AG04450 (cell line): Measurements from ENCODE around the gene CRADD. TPM values are rescaled to one million over a fixed set of nuclear protein-coding genes. Genes with fewer than 3 reads are reported as not detected.

ENCODE experiments used
- CTCF ChIA-PET: fragments of 300-600, 350-600 bp; formaldehyde crosslinking; extraction: SDS; loops from one replicate; lab custom pipeline; 2022; ENCODE audit warnings: antibody characterized with exemption, inconsistent platforms; lab: Charles Lee
- POLR2A ChIA-PET: fragments of 350-600 bp; formaldehyde crosslinking; extraction: SDS; loops from one replicate; lab custom pipeline; 2021; ENCODE audit warnings: antibody characterized with exemption, inconsistent platforms; lab: Yijun Ruan, JAX
- DNase-seq: peaks from one replicate; pipeline ENCODE4 v3.0.0-alpha.2; 2011; ENCODE audit warnings: low read depth, low spot score
- H3K27ac ChIP-seq: one replicate; pipeline ENCODE4 v1.5.1; 2012; ENCODE audit warnings: low read depth, low read length, control low read depth
- H3K27me3 ChIP-seq: one replicate; pipeline ENCODE4 v1.6.0; 2012; ENCODE audit warnings: low read length; ENCODE audit not compliant: control insufficient read depth, insufficient read depth
- H3K4me3 ChIP-seq: 2 replicates; pipeline ENCODE4 v1.5.1; 2011; ENCODE audit warnings: mild to moderate bottlenecking, low read depth, low read length, control low read depth
- H3K9me3 ChIP-seq: 2 replicates; pipeline ENCODE4 v1.5.1; 2012; ENCODE audit warnings: low read length; ENCODE audit not compliant: control insufficient read depth, insufficient read depth
- polyA plus RNA-seq: library from polyadenylated mRNA; depleted of rRNA; stranded (reverse); fragments of >200 nt; gene quantifications from 2 replicates; pipeline ENCODE4 v1.2.3, GENCODE V29; 2011
- TF ChIP-seq, protein P1 (sequence below): IDR thresholded peaks from 2 replicates; pipeline ENCODE4 v1.5.1; 2011; ENCODE audit warnings: low read depth, low read length, control low read depth, inconsistent platforms

CRADD gene
- polyA plus RNA-seq, 1 experiment = 8.8 TPM

DNA sequence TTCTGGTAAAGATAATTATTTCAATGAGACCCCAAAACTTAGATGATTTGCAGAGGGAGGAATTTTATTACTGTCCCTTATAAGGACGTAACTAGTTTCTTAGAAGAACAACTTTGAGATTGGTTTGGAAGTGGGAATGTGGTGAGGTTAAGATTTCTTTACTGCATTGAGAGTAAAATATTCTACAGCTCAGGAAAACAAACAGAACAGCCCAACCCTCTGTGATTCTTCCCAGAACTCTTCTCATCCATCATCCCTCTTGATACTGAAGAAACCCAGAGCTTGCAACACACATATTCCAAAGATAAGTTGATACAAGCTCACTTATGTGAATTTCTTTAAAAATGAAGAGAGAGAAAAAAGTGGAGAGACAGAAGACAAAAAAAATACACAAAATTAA is 234.2 kb downstream of the CRADD start:
- Histone ChIP-seq H3K9me3 (no peaks in the 10 kb centered on the region), H3K27ac (no peak overlapping the region), H3K27me3 (no peaks in the 10 kb centered on the region), H3K4me3 (no peak overlapping the region)
- DNase-seq = no peak
- ChIA-PET CTCF (interaction anchor here (1.0 to 2.8 kb wide), 2 partner anchors 164 to 191 kb away, joined by 3 to 7 read pairs; no protein-coding TSS in a partner anchor), POLR2A (no interaction called here)
- TF ChIP-seq, protein P1, sequence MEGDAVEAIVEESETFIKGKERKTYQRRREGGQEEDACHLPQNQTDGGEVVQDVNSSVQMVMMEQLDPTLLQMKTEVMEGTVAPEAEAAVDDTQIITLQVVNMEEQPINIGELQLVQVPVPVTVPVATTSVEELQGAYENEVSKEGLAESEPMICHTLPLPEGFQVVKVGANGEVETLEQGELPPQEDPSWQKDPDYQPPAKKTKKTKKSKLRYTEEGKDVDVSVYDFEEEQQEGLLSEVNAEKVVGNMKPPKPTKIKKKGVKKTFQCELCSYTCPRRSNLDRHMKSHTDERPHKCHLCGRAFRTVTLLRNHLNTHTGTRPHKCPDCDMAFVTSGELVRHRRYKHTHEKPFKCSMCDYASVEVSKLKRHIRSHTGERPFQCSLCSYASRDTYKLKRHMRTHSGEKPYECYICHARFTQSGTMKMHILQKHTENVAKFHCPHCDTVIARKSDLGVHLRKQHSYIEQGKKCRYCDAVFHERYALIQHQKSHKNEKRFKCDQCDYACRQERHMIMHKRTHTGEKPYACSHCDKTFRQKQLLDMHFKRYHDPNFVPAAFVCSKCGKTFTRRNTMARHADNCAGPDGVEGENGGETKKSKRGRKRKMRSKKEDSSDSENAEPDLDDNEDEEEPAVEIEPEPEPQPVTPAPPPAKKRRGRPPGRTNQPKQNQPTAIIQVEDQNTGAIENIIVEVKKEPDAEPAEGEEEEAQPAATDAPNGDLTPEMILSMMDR = no peak

DNA sequence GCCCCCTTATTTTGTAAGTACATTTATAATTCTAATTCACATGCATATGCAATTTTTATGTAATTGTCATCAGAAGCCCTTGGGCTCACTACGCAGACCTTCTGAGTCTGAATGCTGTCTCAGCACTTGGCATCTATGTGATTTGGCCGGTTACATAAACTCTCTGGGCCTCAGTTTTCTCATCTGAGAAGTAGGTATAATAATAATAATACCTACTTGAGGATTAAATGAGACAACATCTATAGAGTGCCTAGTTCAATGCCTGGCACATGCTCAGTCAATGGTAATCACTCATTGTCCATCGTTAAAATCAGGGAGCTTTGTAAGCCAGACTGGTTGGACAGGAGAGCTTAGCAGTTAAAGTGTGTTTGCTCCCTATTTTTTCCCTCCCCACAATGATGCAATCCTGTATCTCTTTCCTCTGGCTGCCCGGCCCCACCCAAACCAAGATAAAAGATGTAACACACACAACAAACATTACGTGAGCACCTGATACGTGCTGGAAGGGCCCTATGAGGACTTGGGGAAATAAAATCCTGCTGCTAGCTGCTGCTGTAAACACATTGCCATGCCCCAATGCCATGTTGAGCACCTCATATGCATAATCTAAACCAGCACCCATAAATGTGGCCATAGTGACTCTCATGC is 235.0 kb downstream of the CRADD start:
- ChIA-PET CTCF (interaction anchor here (1.0 to 2.8 kb wide), 2 partner anchors 163 to 190 kb away, joined by 3 to 7 read pairs; no protein-coding TSS in a partner anchor), POLR2A (no interaction called here)
- DNase-seq = no peak
- Histone ChIP-seq H3K9me3 (no peaks in the 10 kb centered on the region), H3K27ac (no peak overlapping the region), H3K4me3 (no peak overlapping the region), H3K27me3 (no peaks in the 10 kb centered on the region)
- TF ChIP-seq, protein P1 = no peak

DNA sequence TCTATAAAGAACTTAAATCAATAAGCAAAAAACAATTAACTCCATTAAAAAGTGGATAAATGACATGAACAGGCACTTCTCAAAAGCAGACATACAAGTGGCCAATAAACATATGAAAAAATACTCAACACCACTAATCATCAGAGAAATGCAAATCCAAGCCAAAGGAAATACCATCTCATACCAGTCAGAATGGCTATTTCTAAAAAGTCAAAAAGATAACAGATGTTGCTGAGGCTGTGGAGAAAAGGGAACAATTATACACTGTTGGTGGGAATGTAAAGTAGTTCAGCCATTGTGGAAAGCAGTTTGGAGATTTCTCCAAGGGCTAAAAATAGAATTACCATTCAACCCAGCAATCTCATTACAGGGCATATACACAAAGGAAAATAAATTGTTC is 236.7 kb downstream of the CRADD start:
- H3K27me3 ChIP-seq = no peaks in the 10 kb centered on the region
- H3K27ac ChIP-seq = no peak overlapping the region
- DNase-seq = no peak
- H3K9me3 ChIP-seq = no peaks in the 10 kb centered on the region
- H3K4me3 ChIP-seq = no peak overlapping the region
- ChIA-PET CTCF (no interaction called here), POLR2A (no interaction called here)
- TF ChIP-seq, protein P1 = no peak

DNA sequence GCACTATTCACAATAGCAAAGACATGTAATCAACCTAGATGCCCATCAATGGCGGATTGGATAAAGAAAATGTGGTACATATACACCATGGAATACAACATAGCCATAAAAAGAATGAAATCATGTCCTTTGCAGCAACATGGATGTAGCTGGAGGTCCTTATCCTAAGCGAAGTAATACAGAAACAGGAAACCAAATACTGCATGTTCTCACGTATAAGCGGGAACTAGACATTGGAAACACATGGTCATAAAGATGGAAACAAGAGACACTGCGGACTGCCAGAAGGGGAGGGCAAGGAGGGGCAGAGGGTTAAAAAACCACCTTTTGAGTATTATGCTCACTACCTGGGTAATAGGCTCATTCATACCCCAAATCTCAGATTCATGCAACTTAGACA is 237.1 kb downstream of the CRADD start:
- DNase-seq = no peak
- ChIA-PET POLR2A (no interaction called here), CTCF (no interaction called here)
- no peak overlapping the region for H3K27ac ChIP-seq
- H3K27me3 ChIP-seq = no peaks in the 10 kb centered on the region
- TF ChIP-seq, protein P1 = no peak
- no peaks in the 10 kb centered on the region for H3K9me3 ChIP-seq
- H3K4me3 ChIP-seq = no peak overlapping the region

DNA sequence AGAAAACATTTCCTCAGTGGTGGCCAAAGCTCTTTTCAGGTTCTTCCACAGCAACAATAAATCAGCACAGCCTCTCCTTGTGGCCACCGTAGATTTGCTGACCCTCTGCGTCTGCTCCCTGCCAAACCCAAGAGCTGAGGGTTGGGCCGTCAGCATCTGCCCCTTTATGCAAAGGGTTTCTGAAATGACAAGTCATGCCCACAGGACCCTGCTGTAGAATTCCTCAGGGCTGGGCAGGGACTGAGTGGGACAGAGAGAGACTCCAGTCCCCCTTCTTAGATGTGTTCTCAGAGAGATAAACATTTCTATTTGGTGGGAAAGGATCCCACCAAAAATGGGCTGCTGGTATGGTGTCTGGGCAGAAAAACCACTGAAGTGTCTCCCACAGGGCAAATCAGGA is 238.2 kb downstream of the CRADD start:
- H3K4me3 ChIP-seq = no peak overlapping the region
- no peak overlapping the region for H3K27ac ChIP-seq
- TF ChIP-seq, protein P1 = no peak
- no peak for DNase-seq
- ChIA-PET CTCF (no interaction called here), POLR2A (no interaction called here)
- no peaks in the 10 kb centered on the region for H3K27me3 ChIP-seq
- no peaks in the 10 kb centered on the region for H3K9me3 ChIP-seq
